HepG2 (cell line): ENCODE results near the gene DHRS1. TPM values are rescaled to one million over a fixed set of nuclear protein-coding genes. Genes with fewer than 3 reads are reported as not detected.

Source experiments
- ARNT ChIP-seq: fragments of 450-650 bp; IDR thresholded peaks from 2 replicates; pipeline ENCODE4 v1.6.1; 2017
- HMGXB3 ChIP-seq: sonication (generic); formaldehyde crosslinking; IDR thresholded peaks from 2 replicates; pipeline ENCODE4 v1.4.0; 2020; ENCODE audit warnings: missing genetic modification reagents, borderline replicate concordance
- HNF4A ChIP-seq: sonication (generic); formaldehyde crosslinking; IDR thresholded peaks from 2 replicates; pipeline ENCODE4 v1.4.0; 2020; ENCODE audit warnings: missing genetic modification reagents
- HOXA5 ChIP-seq: sonication (generic); formaldehyde crosslinking; IDR thresholded peaks from 2 replicates; pipeline ENCODE4 v1.4.0; 2020; ENCODE audit warnings: missing genetic modification reagents
- ONECUT2 ChIP-seq: sonication (generic); formaldehyde crosslinking; IDR thresholded peaks from 2 replicates; pipeline ENCODE4 v1.4.0; 2020; ENCODE audit warnings: missing genetic modification reagents
- PCBP2 ChIP-seq: fragments of 200-400 bp; formaldehyde crosslinking; optimal IDR thresholded peaks from 2 replicates; pipeline ENCODE3; 2018; ENCODE audit warnings: low read length, low read depth; ENCODE audit not compliant: poor library complexity, severe bottlenecking
- POLR2G ChIP-seq: fragments of 200-400 bp; formaldehyde crosslinking; IDR thresholded peaks from 2 replicates; pipeline ENCODE4 v1.6.1; 2018; ENCODE audit warnings: mild to moderate bottlenecking, low read depth, low read length, moderate library complexity
- SATB2 ChIP-seq: sonication (generic); formaldehyde crosslinking; IDR thresholded peaks from 2 replicates; pipeline ENCODE4 v1.5.0; 2020; ENCODE audit warnings: missing genetic modification reagents
- TCF7 ChIP-seq: sonication (generic); IDR thresholded peaks from 2 replicates; pipeline ENCODE4 v1.6.1; 2016; ENCODE audit warnings: antibody characterized with exemption, low read depth
- THAP8 ChIP-seq: sonication (generic); formaldehyde crosslinking; IDR thresholded peaks from 2 replicates; pipeline ENCODE4 v1.5.1; 2020; ENCODE audit warnings: missing genetic modification reagents, mild to moderate bottlenecking, borderline replicate concordance
- YEATS2 ChIP-seq: sonication (generic); formaldehyde crosslinking; IDR thresholded peaks from 2 replicates; pipeline ENCODE4 v1.4.0; 2020; ENCODE audit warnings: missing genetic modification reagents, borderline replicate concordance
- ZBTB3 ChIP-seq: sonication (generic); formaldehyde crosslinking; IDR thresholded peaks from 2 replicates; pipeline ENCODE4 v1.4.0; 2020; ENCODE audit warnings: low read depth, mild to moderate bottlenecking, moderate library complexity, missing genetic modification reagents, borderline replicate concordance
- ZFP37 ChIP-seq: sonication (generic); formaldehyde crosslinking; IDR thresholded peaks from 2 replicates; pipeline ENCODE4 v1.4.0; 2020; ENCODE audit warnings: missing genetic modification reagents, borderline replicate concordance
- ZMYM2 ChIP-seq: sonication (generic); formaldehyde crosslinking; IDR thresholded peaks from 2 replicates; pipeline ENCODE4 v1.8.0; 2022; ENCODE audit warnings: mild to moderate bottlenecking, missing genetic modification reagents
- ZNF12 ChIP-seq: sonication (generic); formaldehyde crosslinking; IDR thresholded peaks from 2 replicates; pipeline ENCODE4 v1.5.0; 2020; ENCODE audit warnings: missing genetic modification reagents
- ZNF414 ChIP-seq: sonication (generic); formaldehyde crosslinking; IDR thresholded peaks from 2 replicates; pipeline ENCODE4 v1.5.0; 2020; ENCODE audit warnings: missing genetic modification reagents
- ZNF569 ChIP-seq: sonication (generic); formaldehyde crosslinking; IDR thresholded peaks from 2 replicates; pipeline ENCODE4 v1.5.0; 2020; ENCODE audit warnings: mild to moderate bottlenecking, missing genetic modification reagents, moderate library complexity, borderline replicate concordance
- ZNF687 ChIP-seq: sonication (generic); formaldehyde crosslinking; IDR thresholded peaks from 2 replicates; pipeline ENCODE4 v1.5.1; 2020; ENCODE audit warnings: mild to moderate bottlenecking, missing genetic modification reagents, moderate library complexity
- ZSCAN30 ChIP-seq: sonication (generic); formaldehyde crosslinking; IDR thresholded peaks from 2 replicates; pipeline ENCODE4 v1.5.0; 2020; ENCODE audit warnings: mild to moderate bottlenecking, missing genetic modification reagents
- polyA plus RNA-seq, 8 experiments: library from polyadenylated mRNA; depleted of rRNA in 3 of 8; stranded (reverse) in 7 of 8; unstranded in 1 of 8; fragments of >200 nt; fragmentation: Illumina TruSeq in 4 of 8; extraction: Trizol in 4 of 8; gene quantifications; 2 replicates each; pipeline versions ENCODE4 v1.2.1 to v1.2.3, GENCODE V29; 2011 to 2016; ENCODE audit warnings: low read depth in 4 of 8, missing spikeins in 1 of 8, mixed read lengths in 1 of 8; ENCODE audit not compliant: insufficient read depth in 1 of 8
- total RNA-seq, 5 experiments: library from RNA; depleted of rRNA; stranded (reverse); fragments of >200 nt; fragmentation: Illumina TruSeq; extraction: Trizol; gene quantifications; 2 replicates each; pipeline ENCODE4 v1.2.3, GENCODE V29; 2016; ENCODE audit warnings: low read depth in 1 of 5

Gene DHRS1
- total and polyA plus RNA-seq, 2 of the 13 experiments (the other 11 are each of a cell fraction or from before 2014, with no cell fraction given): 49.8 to 60.8 TPM

GRCh38 chr14:24297190-24297964 lies 2.2 kb downstream of the DHRS1 start (continued):
- TF ChIP-seq ZNF687 (CRISPR knock-in tag) (no peak), HOXA5 (CRISPR knock-in tag) (0 out of 2 replicates have a peak, but pooled peaks have one; percentile 77), POLR2G (no peak), ZSCAN30 (CRISPR knock-in tag) (no peak), ZFP37 (CRISPR knock-in tag) (0 out of 2 replicates have a peak, but pooled peaks have one; percentile 75), ZMYM2 (CRISPR knock-in tag) (no peak), TCF7 (no peak), ZNF12 (CRISPR knock-in tag) (0 out of 2 replicates have a peak, but pooled peaks have one; percentile 25), PCBP2 (no peak), THAP8 (no peak), YEATS2 (CRISPR knock-in tag) (peak; percentile 72; the same call in 1 of the 2 replicates), ZNF414 (CRISPR knock-in tag) (no peak), ZNF569 (CRISPR knock-in tag) (no peak), SATB2 (CRISPR knock-in tag) (no peak), HMGXB3 (CRISPR knock-in tag) (no peak), ONECUT2 (CRISPR knock-in tag) (no peak), ARNT (no peak), ZBTB3 (CRISPR knock-in tag) (no peak), HNF4A (CRISPR knock-in tag) (0 out of 2 replicates have a peak, but pooled peaks have one; percentile 4)
